NCI-H526 treated with DMSO at 0.1 percent for 48 hours (cell line): ENCODE data around the gene APOA1.

Source experiments
- DNase-seq: peaks from one replicate; lab custom pipeline; 2025; lab: John Stamatoyannopoulos, UW

The APOA1 gene

GRCh38 chr11:116833816-116834534 is 3.4 kb downstream of the APOA1 start:
- no peak for DNase-seq

- no peak for DNase-seq
Measured at GRCh38 chr11:116833491-116833815, 4.0 kb downstream of the APOA1 start.

- DNase-seq = no peak
Measured at GRCh38 chr11:116832350-116833290, 4.8 kb downstream of the APOA1 start.

GRCh38 chr11:116831790-116832349 is 5.6 kb downstream of the APOA1 start:
- no peak for DNase-seq

- DNase-seq = no peak
Measured at GRCh38 chr11:116830184-116830912, 7.1 kb downstream of the APOA1 start.

GRCh38 chr11:116829525-116830183 is 7.8 kb downstream of the APOA1 start, which contains the start of gene APOC3:
Gene APOC3 (plus strand): TSS chr11:116829907. CDS start chr11:116830583, 676 bp downstream.
- no peak for DNase-seq

GRCh38 chr11:116828632-116829524 is 8.5 kb downstream of the APOA1 start:
- no peak for DNase-seq

- no peak for DNase-seq
Measured at GRCh38 chr11:116827461-116827860, 10.0 kb downstream of the APOA1 start.

GRCh38 chr11:116826751-116827431 is 10.5 kb downstream of the APOA1 start:
- DNase-seq = no peak

- DNase-seq = no peak
Measured at GRCh38 chr11:116825854-116826750, 11.3 kb downstream of the APOA1 start.

GRCh38 chr11:116825434-116825833 is 12.0 kb downstream of the APOA1 start:
- DNase-seq = no peak

- DNase-seq = no peak
Measured at GRCh38 chr11:116823031-116823843, 14.2 kb downstream of the APOA1 start, which contains the start of gene APOA4. Gene APOA4 (minus strand): TSS chr11:116823304. CDS start chr11:116823191, 113 bp downstream.

GRCh38 chr11:116822575-116822974 is 14.8 kb downstream of the APOA1 start:
- no peak for DNase-seq

- no peak for DNase-seq
Measured at GRCh38 chr11:116821050-116821918, 16.1 kb downstream of the APOA1 start.

GRCh38 chr11:116819049-116819448 is 18.4 kb downstream of the APOA1 start:
- DNase-seq = no peak

- DNase-seq = no peak
Measured at GRCh38 chr11:116814502-116814901, 22.9 kb downstream of the APOA1 start.
